GM12878 (cell line): ENCODE data around the gene FRMD3. TPM values are rescaled to one million over a fixed set of nuclear protein-coding genes. Genes with fewer than 3 reads are reported as not detected.
A peak's percentile ranks its signal among the peaks of the same experiment; 100 is the strongest.

Experiments used
- BACH1 ChIP-seq: fragments of 450-650 bp; IDR thresholded peaks from 2 replicates; pipeline ENCODE4 v1.6.1; 2017; ENCODE audit warnings: mild to moderate bottlenecking, borderline replicate concordance
- EED ChIP-seq: sonication (generic); IDR thresholded peaks from 2 replicates; pipeline ENCODE4 v1.6.1; 2016; ENCODE audit warnings: antibody characterized with exemption, low read depth
- HCFC1 ChIP-seq: fragments of 150-350 bp; IDR thresholded peaks from 2 replicates; pipeline ENCODE4 v1.6.1; 2014; ENCODE audit warnings: low read length
- HDAC2 ChIP-seq: fragments of 200-600 bp; sonication (generic); IDR thresholded peaks from 2 replicates; pipeline ENCODE4 v1.6.1; 2017
- JUNB ChIP-seq: IDR thresholded peaks from 2 replicates; pipeline ENCODE4 v1.6.1; 2016; ENCODE audit warnings: antibody characterized with exemption, mild to moderate bottlenecking
- NR2F1 ChIP-seq: fragments of 450-650 bp; conservative IDR thresholded peaks from 2 replicates; pipeline ENCODE4 v1.6.1; 2017; ENCODE audit warnings: mild to moderate bottlenecking
- SIN3A ChIP-seq: IDR thresholded peaks from 2 replicates; pipeline ENCODE4 v1.6.1; 2012; ENCODE audit warnings: low read depth, low read length, improper control_type of control experiment
- polyA plus RNA-seq, 11 experiments: library from polyadenylated mRNA; depleted of rRNA in 4 of 11; unstranded in 6 of 11; stranded (reverse) in 5 of 11; fragments of >200 nt; fragmentation: Nextera tagmentation in 4 of 11; fragmentation: Illumina TruSeq in 1 of 11; extraction: Ambion mirVana in 4 of 11; extraction: Trizol in 1 of 11; gene quantifications; 1 replicate in 1 of 11; 2 replicates in 10 of 11; pipeline versions ENCODE4 v1.2.1 to v1.2.3, GENCODE V29; 2011 to 2016; ENCODE audit warnings: inconsistent platforms in 2 of 11, missing spikeins in 2 of 11, low read depth in 1 of 11
- total RNA-seq, 4 experiments: library from RNA; depleted of rRNA in 3 of 4; stranded (reverse); fragments of >200 nt in 3 of 4; fragmentation: Illumina TruSeq in 1 of 4; extraction: Trizol in 1 of 4; gene quantifications; 2 replicates each; pipeline versions ENCODE4 v1.2.1 to v1.2.3, GENCODE V29; 2013 to 2021
- TF ChIP-seq, protein P1 (sequence below): IDR thresholded peaks from 2 replicates; pipeline ENCODE4 v1.6.1; 2012; ENCODE audit warnings: improper control_type of control experiment, low read depth, low read length; ENCODE audit not compliant: insufficient replicate concordance
- TF ChIP-seq, protein P2 (sequence below): IDR thresholded peaks from 2 replicates; pipeline ENCODE4 v1.6.1; 2011; ENCODE audit warnings: low read depth, mild to moderate bottlenecking, low read length, moderate library complexity, borderline replicate concordance; ENCODE audit errors: extremely low read depth

FRMD3 gene
- total and polyA plus RNA-seq, 10 of the 15 experiments (the other 5 are each of a cell fraction or from before 2014, with no cell fraction given), result 0.04 to 0.68 (median 0.21) TPM; not detected in 1

DNA sequence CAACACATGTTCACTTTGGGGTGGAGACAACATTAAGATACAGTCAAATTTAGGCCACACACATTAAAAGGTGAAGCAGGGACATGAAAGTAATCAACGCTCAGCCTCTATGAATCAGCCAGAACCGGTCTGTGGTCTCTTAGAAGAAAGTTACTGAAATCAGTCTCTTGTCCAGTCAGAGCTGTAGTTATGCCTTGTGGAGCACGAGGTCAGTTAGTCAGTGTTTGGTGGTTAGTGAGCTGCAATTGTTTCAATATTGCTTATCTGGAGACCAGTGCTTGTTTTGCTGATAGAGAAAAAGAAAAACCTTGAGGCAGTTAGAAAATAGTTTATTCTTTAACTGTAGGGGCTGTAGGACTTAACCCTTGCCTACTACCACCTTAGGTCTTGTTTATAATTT is 317.5 kb downstream of the FRMD3 start (continued):
- TF ChIP-seq, protein P1, sequence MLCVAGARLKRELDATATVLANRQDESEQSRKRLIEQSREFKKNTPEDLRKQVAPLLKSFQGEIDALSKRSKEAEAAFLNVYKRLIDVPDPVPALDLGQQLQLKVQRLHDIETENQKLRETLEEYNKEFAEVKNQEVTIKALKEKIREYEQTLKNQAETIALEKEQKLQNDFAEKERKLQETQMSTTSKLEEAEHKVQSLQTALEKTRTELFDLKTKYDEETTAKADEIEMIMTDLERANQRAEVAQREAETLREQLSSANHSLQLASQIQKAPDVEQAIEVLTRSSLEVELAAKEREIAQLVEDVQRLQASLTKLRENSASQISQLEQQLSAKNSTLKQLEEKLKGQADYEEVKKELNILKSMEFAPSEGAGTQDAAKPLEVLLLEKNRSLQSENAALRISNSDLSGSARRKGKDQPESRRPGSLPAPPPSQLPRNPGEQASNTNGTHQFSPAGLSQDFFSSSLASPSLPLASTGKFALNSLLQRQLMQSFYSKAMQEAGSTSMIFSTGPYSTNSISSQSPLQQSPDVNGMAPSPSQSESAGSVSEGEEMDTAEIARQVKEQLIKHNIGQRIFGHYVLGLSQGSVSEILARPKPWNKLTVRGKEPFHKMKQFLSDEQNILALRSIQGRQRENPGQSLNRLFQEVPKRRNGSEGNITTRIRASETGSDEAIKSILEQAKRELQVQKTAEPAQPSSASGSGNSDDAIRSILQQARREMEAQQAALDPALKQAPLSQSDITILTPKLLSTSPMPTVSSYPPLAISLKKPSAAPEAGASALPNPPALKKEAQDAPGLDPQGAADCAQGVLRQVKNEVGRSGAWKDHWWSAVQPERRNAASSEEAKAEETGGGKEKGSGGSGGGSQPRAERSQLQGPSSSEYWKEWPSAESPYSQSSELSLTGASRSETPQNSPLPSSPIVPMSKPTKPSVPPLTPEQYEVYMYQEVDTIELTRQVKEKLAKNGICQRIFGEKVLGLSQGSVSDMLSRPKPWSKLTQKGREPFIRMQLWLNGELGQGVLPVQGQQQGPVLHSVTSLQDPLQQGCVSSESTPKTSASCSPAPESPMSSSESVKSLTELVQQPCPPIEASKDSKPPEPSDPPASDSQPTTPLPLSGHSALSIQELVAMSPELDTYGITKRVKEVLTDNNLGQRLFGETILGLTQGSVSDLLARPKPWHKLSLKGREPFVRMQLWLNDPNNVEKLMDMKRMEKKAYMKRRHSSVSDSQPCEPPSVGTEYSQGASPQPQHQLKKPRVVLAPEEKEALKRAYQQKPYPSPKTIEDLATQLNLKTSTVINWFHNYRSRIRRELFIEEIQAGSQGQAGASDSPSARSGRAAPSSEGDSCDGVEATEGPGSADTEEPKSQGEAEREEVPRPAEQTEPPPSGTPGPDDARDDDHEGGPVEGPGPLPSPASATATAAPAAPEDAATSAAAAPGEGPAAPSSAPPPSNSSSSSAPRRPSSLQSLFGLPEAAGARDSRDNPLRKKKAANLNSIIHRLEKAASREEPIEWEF, result no peak
- TF ChIP-seq, protein P2, sequence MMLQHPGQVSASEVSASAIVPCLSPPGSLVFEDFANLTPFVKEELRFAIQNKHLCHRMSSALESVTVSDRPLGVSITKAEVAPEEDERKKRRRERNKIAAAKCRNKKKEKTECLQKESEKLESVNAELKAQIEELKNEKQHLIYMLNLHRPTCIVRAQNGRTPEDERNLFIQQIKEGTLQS, result no peak
- TF ChIP-seq BACH1 (peak; percentile 28; the same call in 1 of the 2 replicates), HCFC1 (no peak), SIN3A (no peak), NR2F1 (0 out of 2 replicates have a peak, but pooled peaks have one; percentile 19), JUNB (peak; percentile 79), EED (no peak), HDAC2 (no peak)
